Central memory CD4-positive, alpha-beta T cell (primary cell): ENCODE measurements around the gene PRCC.

Experiments
- DNase-seq: peaks from one replicate; pipeline ENCODE4 v3.0.0; 2022

The PRCC gene

GRCh38 chr1:156797212-156797871 is 30.0 kb downstream of the PRCC start:
- peak; percentile 65 for DNase-seq

- no peak for DNase-seq
Observed at GRCh38 chr1:156801409-156802121, 34.2 kb downstream of the PRCC start.

GRCh38 chr1:156802421-156802935 is 35.1 kb downstream of the PRCC start:
- no peak for DNase-seq

- no peak for DNase-seq
Observed at GRCh38 chr1:156803086-156803851, 35.9 kb downstream of the PRCC start.

- DNase-seq, result no peak
Observed at GRCh38 chr1:156804026-156804425, 36.7 kb downstream of the PRCC start.

- no peak for DNase-seq
Observed at GRCh38 chr1:156804572-156805243, 37.4 kb downstream of the PRCC start.

- DNase-seq, result no peak
Observed at GRCh38 chr1:156805766-156806511, 38.6 kb downstream of the PRCC start.

- DNase-seq, result no peak
Observed at GRCh38 chr1:156806512-156807440, 39.4 kb downstream of the PRCC start.

GRCh38 chr1:156807627-156808026 is 40.3 kb downstream of the PRCC start:
- DNase-seq, result no peak

- no peak for DNase-seq
Observed at GRCh38 chr1:156808186-156809030, 41.1 kb downstream of the PRCC start.

GRCh38 chr1:156809281-156809680 is 41.9 kb downstream of the PRCC start:
- no peak for DNase-seq

- no peak for DNase-seq
Observed at GRCh38 chr1:156809711-156810366, 42.5 kb downstream of the PRCC start.

GRCh38 chr1:156811168-156811567 is 43.8 kb downstream of the PRCC start:
- DNase-seq, result no peak

GRCh38 chr1:156812293-156812990 is 45.1 kb downstream of the PRCC start:
- DNase-seq, result no peak

GRCh38 chr1:156813298-156813697 is 46.0 kb downstream of the PRCC start:
- DNase-seq, result no peak

- peak; percentile 79 for DNase-seq
Observed at GRCh38 chr1:156813750-156814570, 46.6 kb downstream of the PRCC start.

- peak; percentile 33 for DNase-seq
Observed at GRCh38 chr1:156814571-156815260, 47.4 kb downstream of the PRCC start.
